GM12878 (cell line): Measurements from ENCODE around the gene USH2A.

ENCODE experiments used
- HDAC2 ChIP-seq: fragments of 200-600 bp; sonication (generic); IDR thresholded peaks from 2 replicates; pipeline ENCODE4 v1.6.1; 2017
- MYC ChIP-seq: IDR thresholded peaks from 2 replicates; pipeline ENCODE4 v1.6.1; 2011; ENCODE audit warnings: mild to moderate bottlenecking, low read length, moderate library complexity, inconsistent platforms; ENCODE audit not compliant: insufficient read depth, insufficient replicate concordance, insufficient read length, severe bottlenecking
- POLR2A ChIP-seq: IDR thresholded peaks from 2 replicates; pipeline ENCODE4 v1.6.1; 2011; ENCODE audit warnings: low read depth, mild to moderate bottlenecking, low read length
- RFX5 ChIP-seq: IDR thresholded peaks from 2 replicates; pipeline ENCODE4 v1.6.1; 2011; ENCODE audit warnings: low read depth, low read length, improper control_type of control experiment
- ZBTB33 ChIP-seq: fragments of 450-650 bp; IDR thresholded peaks from 2 replicates; pipeline ENCODE4 v1.6.1; 2017; ENCODE audit warnings: mild to moderate bottlenecking
- TF ChIP-seq, protein P1 (sequence below): fragments of 450-650 bp; formaldehyde crosslinking; IDR thresholded peaks from 2 replicates; pipeline ENCODE4 v1.5.0; 2022; ENCODE audit warnings: mild to moderate bottlenecking, missing genetic modification characterization
- TF ChIP-seq, protein P2 (sequence below): IDR thresholded peaks from 2 replicates; pipeline ENCODE4 v1.6.1; 2011; ENCODE audit warnings: low read depth, low read length, improper control_type of control experiment, borderline replicate concordance
- TF ChIP-seq, protein P3 (sequence below): fragments of 150-350 bp; IDR thresholded peaks from 2 replicates; pipeline ENCODE4 v1.6.1; 2014; ENCODE audit warnings: mild to moderate bottlenecking, low read depth, low read length

DNA sequence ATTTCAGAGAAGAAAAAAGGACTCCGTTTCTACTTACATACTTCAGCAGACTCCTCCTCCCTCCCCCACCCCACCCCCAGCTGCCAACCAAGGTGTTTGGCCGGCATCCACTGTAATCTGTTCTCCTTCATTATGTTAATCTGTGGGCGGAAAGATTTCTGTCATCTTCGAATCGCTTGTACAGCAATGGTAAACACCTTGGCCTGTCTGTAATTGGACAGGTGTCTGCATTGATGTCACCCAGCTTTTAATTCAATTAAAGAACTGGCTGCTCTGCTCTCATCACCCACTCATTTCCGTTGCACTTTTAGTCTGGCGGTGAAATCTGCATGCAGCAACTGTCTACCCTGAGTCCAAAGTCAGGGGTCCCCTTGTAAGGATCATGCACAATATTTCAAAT is 368.6 kb downstream of the USH2A start:
- TF ChIP-seq, protein P1, sequence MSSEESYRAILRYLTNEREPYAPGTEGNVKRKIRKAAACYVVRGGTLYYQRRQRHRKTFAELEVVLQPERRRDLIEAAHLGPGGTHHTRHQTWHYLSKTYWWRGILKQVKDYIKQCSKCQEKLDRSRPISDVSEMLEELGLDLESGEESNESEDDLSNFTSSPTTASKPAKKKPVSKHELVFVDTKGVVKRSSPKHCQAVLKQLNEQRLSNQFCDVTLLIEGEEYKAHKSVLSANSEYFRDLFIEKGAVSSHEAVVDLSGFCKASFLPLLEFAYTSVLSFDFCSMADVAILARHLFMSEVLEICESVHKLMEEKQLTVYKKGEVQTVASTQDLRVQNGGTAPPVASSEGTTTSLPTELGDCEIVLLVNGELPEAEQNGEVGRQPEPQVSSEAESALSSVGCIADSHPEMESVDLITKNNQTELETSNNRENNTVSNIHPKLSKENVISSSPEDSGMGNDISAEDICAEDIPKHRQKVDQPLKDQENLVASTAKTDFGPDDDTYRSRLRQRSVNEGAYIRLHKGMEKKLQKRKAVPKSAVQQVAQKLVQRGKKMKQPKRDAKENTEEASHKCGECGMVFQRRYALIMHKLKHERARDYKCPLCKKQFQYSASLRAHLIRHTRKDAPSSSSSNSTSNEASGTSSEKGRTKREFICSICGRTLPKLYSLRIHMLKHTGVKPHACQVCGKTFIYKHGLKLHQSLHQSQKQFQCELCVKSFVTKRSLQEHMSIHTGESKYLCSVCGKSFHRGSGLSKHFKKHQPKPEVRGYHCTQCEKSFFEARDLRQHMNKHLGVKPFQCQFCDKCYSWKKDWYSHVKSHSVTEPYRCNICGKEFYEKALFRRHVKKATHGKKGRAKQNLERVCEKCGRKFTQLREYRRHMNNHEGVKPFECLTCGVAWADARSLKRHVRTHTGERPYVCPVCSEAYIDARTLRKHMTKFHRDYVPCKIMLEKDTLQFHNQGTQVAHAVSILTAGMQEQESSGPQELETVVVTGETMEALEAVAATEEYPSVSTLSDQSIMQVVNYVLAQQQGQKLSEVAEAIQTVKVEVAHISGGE (CRISPR knock-in tag): no peak
- TF ChIP-seq, protein P2, sequence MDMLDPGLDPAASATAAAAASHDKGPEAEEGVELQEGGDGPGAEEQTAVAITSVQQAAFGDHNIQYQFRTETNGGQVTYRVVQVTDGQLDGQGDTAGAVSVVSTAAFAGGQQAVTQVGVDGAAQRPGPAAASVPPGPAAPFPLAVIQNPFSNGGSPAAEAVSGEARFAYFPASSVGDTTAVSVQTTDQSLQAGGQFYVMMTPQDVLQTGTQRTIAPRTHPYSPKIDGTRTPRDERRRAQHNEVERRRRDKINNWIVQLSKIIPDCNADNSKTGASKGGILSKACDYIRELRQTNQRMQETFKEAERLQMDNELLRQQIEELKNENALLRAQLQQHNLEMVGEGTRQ: no peak
- TF ChIP-seq RFX5 (no peak), POLR2A (no peak), ZBTB33 (no peak), MYC (no peak), HDAC2 (no peak)
- TF ChIP-seq, protein P3, sequence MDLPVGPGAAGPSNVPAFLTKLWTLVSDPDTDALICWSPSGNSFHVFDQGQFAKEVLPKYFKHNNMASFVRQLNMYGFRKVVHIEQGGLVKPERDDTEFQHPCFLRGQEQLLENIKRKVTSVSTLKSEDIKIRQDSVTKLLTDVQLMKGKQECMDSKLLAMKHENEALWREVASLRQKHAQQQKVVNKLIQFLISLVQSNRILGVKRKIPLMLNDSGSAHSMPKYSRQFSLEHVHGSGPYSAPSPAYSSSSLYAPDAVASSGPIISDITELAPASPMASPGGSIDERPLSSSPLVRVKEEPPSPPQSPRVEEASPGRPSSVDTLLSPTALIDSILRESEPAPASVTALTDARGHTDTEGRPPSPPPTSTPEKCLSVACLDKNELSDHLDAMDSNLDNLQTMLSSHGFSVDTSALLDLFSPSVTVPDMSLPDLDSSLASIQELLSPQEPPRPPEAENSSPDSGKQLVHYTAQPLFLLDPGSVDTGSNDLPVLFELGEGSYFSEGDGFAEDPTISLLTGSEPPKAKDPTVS: no peak
